NT2/D1 (cell line): ENCODE data around the gene TRAF2.

Source experiments
- DNase-seq: peaks from one replicate; pipeline ENCODE4 v3.0.0-alpha.2; 2011; ENCODE audit warnings: low read depth, low spot score
- H3K27me3 ChIP-seq: 2 replicates; pipeline ENCODE4 v1.6.0; 2011; ENCODE audit warnings: mild to moderate bottlenecking; ENCODE audit not compliant: insufficient read length, insufficient read depth
- H3K36me3 ChIP-seq: 2 replicates; pipeline ENCODE4 v1.6.1; 2011; ENCODE audit warnings: mild to moderate bottlenecking, low read length, mixed read lengths; ENCODE audit not compliant: insufficient read depth, insufficient read length
- H3K4me1 ChIP-seq: 2 replicates; pipeline ENCODE4 v1.5.1; 2011; ENCODE audit not compliant: insufficient read depth, insufficient read length
- H3K4me3 ChIP-seq: 2 replicates; pipeline ENCODE4 v1.5.1; 2011; ENCODE audit warnings: low read depth; ENCODE audit not compliant: insufficient read length
- H3K9ac ChIP-seq: 2 replicates; pipeline ENCODE4 v1.6.0; 2011; ENCODE audit warnings: low read depth; ENCODE audit not compliant: insufficient read length
- H3K9me3 ChIP-seq: 2 replicates; pipeline ENCODE4 v1.5.1; 2011; ENCODE audit warnings: mild to moderate bottlenecking, low read length; ENCODE audit not compliant: insufficient read depth
- SUZ12 ChIP-seq: IDR thresholded peaks from 2 replicates; pipeline ENCODE4 v1.6.1; 2011; ENCODE audit not compliant: insufficient read length, insufficient read depth; ENCODE audit errors: extremely low read depth
- YY1 ChIP-seq: IDR thresholded peaks from 2 replicates; pipeline ENCODE4 v1.6.1; 2011; ENCODE audit not compliant: insufficient read length, insufficient read depth
- ZNF274 ChIP-seq: IDR thresholded peaks from 2 replicates; pipeline ENCODE4 v1.6.1; 2011; ENCODE audit warnings: mild to moderate bottlenecking, low read depth, low read length

TRAF2 gene

GRCh38 chr9:136858452-136858843 is 27.9 kb upstream of the TRAF2 start:
- Histone ChIP-seq H3K27me3 (no peaks in the 10 kb centered on the region), H3K4me3 (no peak overlapping the region), H3K36me3 (peaks cover 75% of the 10 kb centered on the region), H3K4me1 (peaks cover 33% of the 10 kb centered on the region), H3K9me3 (no peaks in the 10 kb centered on the region), H3K9ac (no peak overlapping the region)
- no peak for TF ChIP-seq SUZ12
- no peak for TF ChIP-seq ZNF274
- no peak for TF ChIP-seq YY1
- DNase-seq: no peak

- peaks cover 81% of the 10 kb centered on the region for H3K36me3 ChIP-seq
- no peaks in the 10 kb centered on the region for H3K9me3 ChIP-seq
- no peaks in the 10 kb centered on the region for H3K27me3 ChIP-seq
- no peak for DNase-seq
- H3K4me3 ChIP-seq: no peak overlapping the region
- H3K9ac ChIP-seq: no peak overlapping the region
- H3K4me1 ChIP-seq: peaks cover 33% of the 10 kb centered on the region
- TF ChIP-seq YY1 (no peak), SUZ12 (no peak), ZNF274 (no peak)
These were observed 27.2 kb upstream of the TRAF2 start for GRCh38 chr9:136858844-136859757.

- Histone ChIP-seq H3K4me1 (peaks cover 31% of the 10 kb centered on the region), H3K4me3 (no peak overlapping the region), H3K9ac (no peak overlapping the region), H3K36me3 (peaks cover 87% of the 10 kb centered on the region), H3K9me3 (no peaks in the 10 kb centered on the region), H3K27me3 (no peaks in the 10 kb centered on the region)
- TF ChIP-seq ZNF274 (no peak), SUZ12 (no peak), YY1 (no peak)
- DNase-seq: no peak
These were observed 25.8 kb upstream of the TRAF2 start for GRCh38 chr9:136860529-136860928.

GRCh38 chr9:136860933-136861873 is 25.1 kb upstream of the TRAF2 start:
- no peaks in the 10 kb centered on the region for H3K27me3 ChIP-seq
- H3K36me3 ChIP-seq: peaks cover 87% of the 10 kb centered on the region
- DNase-seq: no peak
- H3K9ac ChIP-seq: no peak overlapping the region
- TF ChIP-seq YY1 (no peak), ZNF274 (no peak), SUZ12 (no peak)
- H3K4me3 ChIP-seq: no peak overlapping the region
- no peaks in the 10 kb centered on the region for H3K9me3 ChIP-seq
- H3K4me1 ChIP-seq: peaks cover 31% of the 10 kb centered on the region

- Histone ChIP-seq H3K9ac (no peak overlapping the region), H3K36me3 (peaks cover 80% of the 10 kb centered on the region), H3K27me3 (no peaks in the 10 kb centered on the region), H3K4me3 (no peak overlapping the region), H3K4me1 (peaks cover 26% of the 10 kb centered on the region), H3K9me3 (0 out of 2 replicates have a peak, but pooled peaks cover 1% of the 10 kb centered on the region)
- TF ChIP-seq ZNF274: no peak
- TF ChIP-seq YY1: no peak
- TF ChIP-seq SUZ12: no peak
- DNase-seq: no peak
These were observed 24.4 kb upstream of the TRAF2 start for GRCh38 chr9:136861874-136862457.

- TF ChIP-seq ZNF274 (no peak), SUZ12 (no peak), YY1 (no peak)
- Histone ChIP-seq H3K27me3 (no peaks in the 10 kb centered on the region), H3K4me1 (peaks cover 15% of the 10 kb centered on the region), H3K36me3 (peaks cover 69% of the 10 kb centered on the region), H3K9me3 (peaks cover 12% of the 10 kb centered on the region; the same call in 1 of the 2 replicates), H3K9ac (no peak overlapping the region), H3K4me3 (no peak overlapping the region)
- no peak for DNase-seq
These were observed 23.3 kb upstream of the TRAF2 start for GRCh38 chr9:136862849-136863622.
